Coronary artery (tissue), 2 donors: ENCODE data around the gene DDHD1.
"Not testable (repeated sequence)": the region's sequence is repeated elsewhere in the genome, so short reads cannot be mapped to it uniquely, and the experiment has no call there.

Experiments
- DNase-seq: peaks from one replicate; pipeline ENCODE4 v3.0.0-alpha.2; 2017; ENCODE audit warnings: low spot score
- H3K27ac ChIP-seq, 2 donors: fragments of 200-600 bp; sonication (generic); one replicate each; pipeline ENCODE4 v1.5.1; 2016 to 2019
- H3K4me3 ChIP-seq: fragments of 200-600 bp; sonication (generic); 2 replicates; pipeline ENCODE4 v1.5.1; 2016; ENCODE audit warnings: mild to moderate bottlenecking, moderate library complexity
- TF ChIP-seq, protein P1 (sequence below): fragments of 200-600 bp; sonication (generic); IDR thresholded peaks from one replicate; pipeline ENCODE4 v1.5.1; 2019; ENCODE audit warnings: antibody characterized with exemption

The DDHD1 gene

DNA sequence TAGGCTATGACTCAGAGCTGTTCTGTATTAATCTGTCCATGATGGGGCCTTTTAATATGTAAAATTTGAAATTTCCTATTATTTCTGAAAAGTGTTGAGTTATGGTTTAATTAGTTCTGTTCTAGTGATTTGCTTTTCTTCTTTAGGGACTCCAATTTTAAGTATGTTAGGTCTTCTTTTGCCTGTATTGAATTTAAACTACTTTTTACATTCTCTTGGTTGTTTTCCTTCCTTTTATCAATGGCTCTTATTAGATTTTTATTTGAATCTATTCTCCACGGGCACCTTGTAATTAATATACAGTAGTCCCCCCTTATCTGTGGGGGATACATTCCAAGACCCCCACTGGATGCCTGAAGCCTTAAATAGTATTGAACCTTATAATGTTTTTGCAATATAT, 46.4 kb downstream of the DDHD1 start:
- no peak overlapping the region for H3K27ac ChIP-seq
- TF ChIP-seq, protein P1, sequence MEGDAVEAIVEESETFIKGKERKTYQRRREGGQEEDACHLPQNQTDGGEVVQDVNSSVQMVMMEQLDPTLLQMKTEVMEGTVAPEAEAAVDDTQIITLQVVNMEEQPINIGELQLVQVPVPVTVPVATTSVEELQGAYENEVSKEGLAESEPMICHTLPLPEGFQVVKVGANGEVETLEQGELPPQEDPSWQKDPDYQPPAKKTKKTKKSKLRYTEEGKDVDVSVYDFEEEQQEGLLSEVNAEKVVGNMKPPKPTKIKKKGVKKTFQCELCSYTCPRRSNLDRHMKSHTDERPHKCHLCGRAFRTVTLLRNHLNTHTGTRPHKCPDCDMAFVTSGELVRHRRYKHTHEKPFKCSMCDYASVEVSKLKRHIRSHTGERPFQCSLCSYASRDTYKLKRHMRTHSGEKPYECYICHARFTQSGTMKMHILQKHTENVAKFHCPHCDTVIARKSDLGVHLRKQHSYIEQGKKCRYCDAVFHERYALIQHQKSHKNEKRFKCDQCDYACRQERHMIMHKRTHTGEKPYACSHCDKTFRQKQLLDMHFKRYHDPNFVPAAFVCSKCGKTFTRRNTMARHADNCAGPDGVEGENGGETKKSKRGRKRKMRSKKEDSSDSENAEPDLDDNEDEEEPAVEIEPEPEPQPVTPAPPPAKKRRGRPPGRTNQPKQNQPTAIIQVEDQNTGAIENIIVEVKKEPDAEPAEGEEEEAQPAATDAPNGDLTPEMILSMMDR, result no peak

DNA sequence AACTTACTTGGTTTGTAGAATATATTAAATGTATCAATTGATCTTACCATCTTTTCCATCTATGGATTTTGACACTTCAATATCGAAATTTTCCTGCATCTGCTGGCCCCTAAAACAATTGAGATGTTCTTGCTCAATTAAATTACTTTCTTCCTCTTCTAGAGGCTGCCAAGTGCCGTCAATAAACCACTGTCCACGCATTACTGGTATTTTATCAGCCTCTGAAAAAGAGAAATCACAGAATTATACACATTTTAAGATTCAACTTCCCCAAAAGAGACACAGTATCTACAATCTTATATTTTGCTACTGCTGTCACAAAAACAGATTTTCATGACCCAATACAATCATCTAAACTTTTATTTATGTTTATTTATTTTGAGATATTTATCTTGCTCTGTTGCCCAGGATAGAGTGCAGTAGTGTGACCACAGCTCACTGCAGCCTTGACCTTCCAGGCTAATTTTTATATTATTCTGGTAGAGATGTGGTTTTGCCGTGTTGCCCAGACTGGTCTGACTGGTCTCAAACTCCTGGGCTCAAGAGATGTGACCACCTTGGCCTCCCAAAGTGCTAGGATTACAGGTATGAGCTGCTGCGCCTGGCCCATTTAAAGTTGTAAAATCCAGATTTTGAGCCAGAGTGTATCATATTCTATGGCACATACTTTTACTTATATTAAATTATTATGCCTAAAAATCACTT, 49.3 kb downstream of the DDHD1 start:
- no peak overlapping the region for H3K4me3 ChIP-seq
- TF ChIP-seq, protein P1, result no peak
- no peak for DNase-seq
- H3K27ac ChIP-seq, result no peak overlapping the region

More for the DNA sequence above, 46.4 kb downstream of the DDHD1 start:
- H3K4me3 ChIP-seq, result no peak overlapping the region
- DNase-seq, result no peak

DNA sequence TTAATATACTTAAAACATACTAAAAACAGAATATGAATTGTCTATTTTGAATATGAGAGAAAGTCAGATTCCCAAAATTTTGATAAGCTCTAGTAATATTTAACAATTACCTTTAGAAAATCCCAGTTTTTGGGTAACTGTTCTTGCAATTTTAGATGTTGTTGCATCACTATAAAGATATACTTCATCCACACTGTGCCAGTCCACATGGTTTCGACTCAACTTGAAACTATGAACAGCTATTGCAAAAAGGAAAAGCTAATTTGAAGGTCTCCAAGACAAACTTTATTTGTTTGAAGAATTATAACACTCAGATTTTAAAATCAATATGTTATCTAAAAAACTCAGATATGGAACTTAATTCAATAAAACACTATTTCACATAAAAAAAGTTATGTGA, 59.9 kb downstream of the DDHD1 start:
- TF ChIP-seq, protein P1, result no peak
- no peak for DNase-seq
- H3K27ac ChIP-seq, result no peak overlapping the region
- no peak overlapping the region for H3K4me3 ChIP-seq

DNA sequence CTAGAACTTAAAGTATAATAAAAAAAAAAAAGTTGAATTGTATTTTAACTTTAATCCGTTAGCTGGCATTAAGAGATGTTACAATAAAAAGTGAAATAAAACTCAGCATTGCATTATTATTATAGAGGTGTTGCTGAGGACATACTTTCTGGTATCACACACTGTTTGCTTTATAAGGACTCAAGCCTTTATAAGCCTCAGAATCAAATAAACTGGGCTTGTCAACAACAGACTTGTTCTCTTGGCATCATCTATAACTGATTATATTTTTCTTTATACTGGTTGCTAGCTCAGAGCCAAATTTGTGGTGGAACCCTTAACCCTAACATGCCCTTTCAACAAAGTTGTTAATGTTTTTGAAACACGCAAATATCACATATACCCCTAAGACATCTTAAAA, 62.3 kb downstream of the DDHD1 start:
- no peak for DNase-seq

DNA sequence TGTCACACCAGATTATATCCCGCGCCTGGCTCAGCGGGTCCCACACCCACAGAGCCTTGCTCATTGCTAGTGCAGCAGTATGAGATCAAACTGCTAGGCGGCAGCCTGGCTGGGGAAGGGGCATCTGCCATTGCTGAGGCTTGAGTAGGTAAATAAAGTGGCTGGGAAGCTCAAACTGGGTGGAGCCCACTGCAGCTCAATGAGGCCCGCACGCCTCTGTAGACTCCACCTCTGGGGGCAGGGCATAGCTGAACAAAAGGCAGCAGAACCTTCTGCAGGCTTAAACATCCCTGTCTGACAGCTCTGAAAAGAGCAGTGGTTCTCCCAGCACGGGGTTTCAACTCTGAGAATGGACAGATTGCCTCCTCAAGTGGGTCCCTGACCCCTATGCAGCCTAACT, 68.2 kb downstream of the DDHD1 start:
- not testable (repeated sequence) for H3K27ac ChIP-seq, DNase-seq, H3K4me3 ChIP-seq

More for the DNA sequence above, 62.3 kb downstream of the DDHD1 start:
- H3K27ac ChIP-seq, result no peak overlapping the region
- TF ChIP-seq, protein P1, result no peak
- no peak overlapping the region for H3K4me3 ChIP-seq

DNA sequence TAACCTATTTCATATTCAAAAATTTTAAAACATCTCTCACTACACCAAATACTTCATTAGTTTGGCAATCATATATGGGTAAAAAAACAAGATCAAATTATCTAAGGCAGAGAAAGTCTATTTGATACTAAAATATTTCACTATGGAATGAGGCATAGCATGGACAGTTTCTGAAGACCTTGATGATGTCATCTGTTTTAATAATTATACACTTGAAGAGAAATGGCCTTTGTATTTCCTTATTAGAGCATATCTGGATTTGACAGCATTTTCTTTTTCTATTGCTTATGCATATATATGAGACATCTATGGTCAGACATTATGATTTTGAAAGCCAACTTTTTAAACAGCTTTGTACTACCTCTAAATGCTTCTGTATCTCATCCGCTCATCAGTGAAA, 88.6 kb downstream of the DDHD1 start:
- Histone ChIP-seq H3K27ac (no peak overlapping the region), H3K4me3 (no peak overlapping the region)
- TF ChIP-seq, protein P1, result no peak
- no peak for DNase-seq

DNA sequence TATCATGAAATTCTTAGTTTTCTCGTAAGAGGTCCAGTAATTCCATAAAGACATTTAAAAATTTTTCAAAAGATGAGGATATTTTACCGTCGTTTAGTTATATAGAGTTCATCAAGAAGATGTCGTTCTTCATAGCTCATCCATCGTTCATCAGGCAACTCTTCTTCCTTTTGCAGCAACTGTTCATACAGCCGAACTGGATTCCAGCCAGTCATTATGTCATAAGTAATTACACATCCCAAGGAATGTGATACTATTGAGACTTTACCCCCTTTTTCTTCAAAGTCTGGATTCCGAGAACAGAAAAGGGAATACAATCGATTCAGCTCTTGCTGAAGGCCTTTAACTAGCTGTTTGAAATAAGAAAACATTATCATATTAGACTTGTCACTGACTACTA, 90.3 kb downstream of the DDHD1 start:
- no peak overlapping the region for H3K27ac ChIP-seq
- DNase-seq, result no peak
- no peak overlapping the region for H3K4me3 ChIP-seq

More for the DNA sequence above, 90.3 kb downstream of the DDHD1 start:
- TF ChIP-seq, protein P1, result no peak
